Ectodermal cell (in vitro differentiated cells): ENCODE measurements around the gene KIF9.
"Not testable (repeated sequence)": the region's sequence is repeated elsewhere in the genome, so short reads cannot be mapped to it uniquely, and the experiment has no call there.

ENCODE experiments used
- H3K27ac ChIP-seq: 2 replicates; pipeline ENCODE4 v1.7.0; 2013; ENCODE audit warnings: mild to moderate bottlenecking, low read depth, low read length; ENCODE audit not compliant: insufficient read depth, poor library complexity, severe bottlenecking
- H3K27me3 ChIP-seq: 2 replicates; pipeline ENCODE4 v1.7.0; 2013; ENCODE audit warnings: mild to moderate bottlenecking, low read length; ENCODE audit not compliant: insufficient read depth, control insufficient read depth, poor library complexity, severe bottlenecking
- H3K36me3 ChIP-seq: one replicate; pipeline ENCODE4 v1.7.0; 2013; ENCODE audit warnings: low read length; ENCODE audit not compliant: control insufficient read depth, insufficient read depth
- H3K4me1 ChIP-seq: one replicate; pipeline ENCODE4 v1.7.0; 2013; ENCODE audit warnings: low read length; ENCODE audit not compliant: control insufficient read depth, insufficient read depth
- H3K4me3 ChIP-seq: 2 replicates; pipeline ENCODE4 v1.7.0; 2013; ENCODE audit warnings: low read depth, low read length, control low read depth; ENCODE audit not compliant: insufficient read depth
- H3K9me3 ChIP-seq: 2 replicates; pipeline ENCODE4 v1.7.0; 2013; ENCODE audit warnings: mild to moderate bottlenecking, low read length, moderate library complexity; ENCODE audit not compliant: control insufficient read depth
- WGBS, 2 experiments: methylation state at CpG; one replicate each; pipeline ENCODE4 v1.1.7; 2013; ENCODE audit warnings: missing lambda C conversion rate in 2 of 2; 5-methylcytosine and 5-hydroxymethylcytosine counted together

The KIF9 gene

DNA sequence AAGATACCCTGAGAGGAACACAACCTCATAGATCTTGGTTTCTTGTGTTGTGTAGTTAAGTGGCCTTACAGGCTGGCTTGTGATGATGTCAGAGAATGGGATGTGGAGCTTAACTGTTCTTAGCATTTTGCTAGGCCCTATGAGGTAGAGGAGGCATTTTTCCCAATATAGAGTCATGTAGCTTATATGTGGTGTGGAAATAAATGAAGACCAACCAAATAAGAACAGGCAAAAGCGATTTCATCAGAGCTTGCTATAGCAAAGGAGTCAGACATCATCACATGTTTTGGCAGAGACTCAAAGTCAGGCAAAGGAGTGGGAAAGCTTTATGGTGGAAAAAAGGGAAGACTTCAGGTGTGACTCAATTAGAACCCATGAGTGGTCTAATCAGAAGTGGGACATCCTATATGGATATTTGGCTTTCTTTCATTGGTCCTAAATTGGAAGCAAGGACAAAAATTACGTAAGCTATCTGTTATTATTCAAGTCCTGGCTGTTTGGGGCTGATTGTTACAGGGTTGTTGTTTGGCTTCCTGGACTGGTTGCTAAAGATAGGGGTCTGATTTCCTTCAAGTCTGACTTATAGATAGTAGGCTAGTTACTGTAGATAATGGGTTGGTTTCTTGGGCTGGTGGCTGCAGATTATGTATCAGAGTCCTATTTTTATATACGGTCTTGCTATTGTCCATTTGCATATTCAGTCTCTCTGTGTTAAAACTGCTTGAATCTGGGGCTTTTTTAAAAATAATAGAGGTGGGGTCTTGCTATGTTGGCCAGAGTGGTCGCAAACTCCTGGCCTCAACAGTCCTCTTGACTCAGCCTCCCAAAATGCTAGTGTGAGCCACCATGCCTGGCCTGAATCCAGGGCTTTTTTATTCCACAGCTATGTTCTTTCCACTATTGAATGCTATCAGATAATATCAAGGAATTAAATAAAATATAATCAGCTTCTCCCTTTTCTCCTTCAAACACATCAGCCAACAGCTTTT, 88.4 kb downstream of the KIF9 start:
- Histone ChIP-seq H3K36me3 (no peaks in the 10 kb centered on the region), H3K27me3 (no peaks in the 10 kb centered on the region), H3K9me3 (no peaks in the 10 kb centered on the region), H3K4me1 (no peaks in the 10 kb centered on the region), H3K27ac (no peak overlapping the region), H3K4me3 (no peak overlapping the region)
- WGBS, 2 experiments, result 97 to 99% methylated on average over 4 of the region's 4 CpGs

DNA sequence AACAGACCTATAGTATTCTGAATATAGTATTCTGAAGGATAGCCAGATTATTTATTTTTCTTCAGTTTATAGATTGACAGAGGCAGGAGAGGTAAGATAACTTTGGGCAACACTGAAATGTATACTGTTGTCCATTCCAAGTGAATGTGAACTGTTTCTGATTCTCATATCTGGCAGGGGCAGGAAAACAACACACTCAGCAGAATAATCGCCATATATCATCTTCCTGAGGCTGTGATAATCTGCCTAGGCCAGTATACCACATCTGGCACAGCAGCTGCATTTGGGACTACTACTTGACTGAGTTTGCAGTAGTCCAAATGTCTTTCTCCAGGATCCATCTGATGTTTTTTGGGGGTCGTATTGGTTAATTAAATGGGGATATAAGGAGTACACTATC, 96.3 kb downstream of the KIF9 start:
- WGBS, 2 experiments, result 91 to 92% methylated on average over 2 of the region's 2 CpGs

DNA sequence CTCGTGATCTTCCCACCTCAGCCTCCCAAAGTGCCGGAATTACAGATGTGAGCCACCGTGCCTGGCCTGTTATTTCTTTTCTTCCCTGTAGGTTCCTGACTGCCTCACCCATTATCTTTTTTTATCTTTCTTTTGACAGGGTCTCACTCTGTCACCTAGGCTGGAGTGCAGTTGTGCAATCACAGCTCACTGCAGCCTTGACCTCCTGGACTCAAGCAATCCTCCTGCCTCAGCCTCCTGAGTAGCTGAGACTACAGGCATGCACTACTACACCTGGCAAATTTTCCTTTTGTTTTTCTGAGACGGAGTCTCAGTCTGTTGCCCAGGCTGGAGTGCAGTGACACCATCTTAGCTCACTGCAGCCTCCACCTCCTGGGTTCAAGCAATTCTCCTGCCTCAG, 100.9 kb downstream of the KIF9 start:
- not testable (repeated sequence) for H3K4me1 ChIP-seq, H3K27me3 ChIP-seq, H3K27ac ChIP-seq, H3K4me3 ChIP-seq, H3K9me3 ChIP-seq, H3K36me3 ChIP-seq
- 88 to 93% methylated on average over 4 of the region's 4 CpGs for WGBS, 2 experiments

More for the DNA sequence above, 96.3 kb downstream of the KIF9 start:
- no peaks in the 10 kb centered on the region for H3K36me3 ChIP-seq
- H3K4me3 ChIP-seq, result no peak overlapping the region
- no peak overlapping the region for H3K27ac ChIP-seq
- no peaks in the 10 kb centered on the region for H3K4me1 ChIP-seq
- no peaks in the 10 kb centered on the region for H3K9me3 ChIP-seq
- no peaks in the 10 kb centered on the region for H3K27me3 ChIP-seq

DNA sequence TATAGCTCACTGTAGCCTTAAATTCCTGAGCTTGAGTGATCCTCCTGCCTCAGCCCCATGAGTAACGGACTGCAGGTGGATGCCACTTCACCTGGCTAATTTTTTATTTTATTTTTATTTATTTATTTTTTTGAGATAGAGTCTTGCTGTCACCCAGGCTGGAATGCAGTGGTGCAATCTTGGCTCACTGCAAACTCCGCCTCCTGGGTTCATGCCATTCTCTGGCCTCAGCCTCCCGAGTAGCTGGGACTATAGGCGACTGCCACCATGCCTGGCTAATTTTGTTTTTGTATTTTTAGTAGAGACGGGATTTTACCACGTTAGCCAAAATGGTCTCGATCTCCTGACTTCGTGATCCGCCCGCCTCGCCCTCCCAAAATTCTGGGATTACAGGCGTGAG, 102.6 kb downstream of the KIF9 start:
- H3K9me3 ChIP-seq, H3K4me1 ChIP-seq: not testable (repeated sequence)
- WGBS, 2 experiments, result 91 to 94% methylated on average over 11 of the region's 12 CpGs

More for the DNA sequence above, 102.6 kb downstream of the KIF9 start:
- H3K27ac ChIP-seq, H3K36me3 ChIP-seq, H3K4me3 ChIP-seq, H3K27me3 ChIP-seq: not testable (repeated sequence)
